GM19463 (cell line): ENCODE results near the gene SMIM38.
"Not testable (repeated sequence)": the region's sequence is repeated elsewhere in the genome, so short reads cannot be mapped to it uniquely, and the experiment has no call there.

Experiments
- ATAC-seq: cut with Tn5 transposase; IDR thresholded peaks from one replicate; pipeline ENCODE4 v1.9.1; 2021; ENCODE audit warnings: mild to moderate bottlenecking, moderate library complexity; ENCODE audit not compliant: unreplicated experiment

SMIM38 gene

DNA sequence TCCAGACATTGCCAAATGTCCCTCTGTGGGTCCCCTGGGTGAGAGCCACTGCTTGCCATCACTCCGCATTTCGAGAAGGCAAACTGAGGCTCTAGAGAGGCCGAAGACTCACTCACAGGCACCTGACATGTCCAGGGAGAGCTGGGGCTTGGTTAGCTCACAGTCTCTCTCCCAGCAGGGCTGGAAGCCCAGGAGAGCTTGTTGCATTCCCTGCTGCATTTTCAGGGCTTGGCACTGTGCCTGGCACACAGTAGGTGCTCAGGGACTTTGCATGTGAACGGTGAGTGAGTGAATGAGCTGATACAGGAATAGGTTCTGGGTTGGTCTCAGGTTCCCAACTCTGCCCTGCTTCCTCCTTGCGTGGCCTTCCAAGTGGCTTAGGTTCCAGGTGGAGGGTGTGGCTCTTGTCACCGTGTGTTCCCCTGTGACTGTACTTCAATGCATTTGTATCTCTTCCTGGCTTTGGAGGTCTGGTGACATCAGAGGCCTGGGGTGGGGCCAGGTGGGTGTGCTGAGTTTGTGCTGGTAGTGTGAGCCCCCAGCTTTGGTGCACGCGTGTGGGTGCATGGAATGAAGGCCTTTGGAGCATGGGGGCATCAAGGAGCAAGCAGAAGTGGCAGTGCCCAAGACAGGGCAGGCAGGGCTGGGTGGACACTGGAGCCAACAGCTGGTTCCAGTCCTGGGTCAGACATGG is 18.4 kb upstream of the SMIM38 start:
- ATAC-seq: no peak

- no peak for ATAC-seq
Measured at GRCh38 chr11:69138265-69138664, 17.5 kb upstream of the SMIM38 start.

DNA sequence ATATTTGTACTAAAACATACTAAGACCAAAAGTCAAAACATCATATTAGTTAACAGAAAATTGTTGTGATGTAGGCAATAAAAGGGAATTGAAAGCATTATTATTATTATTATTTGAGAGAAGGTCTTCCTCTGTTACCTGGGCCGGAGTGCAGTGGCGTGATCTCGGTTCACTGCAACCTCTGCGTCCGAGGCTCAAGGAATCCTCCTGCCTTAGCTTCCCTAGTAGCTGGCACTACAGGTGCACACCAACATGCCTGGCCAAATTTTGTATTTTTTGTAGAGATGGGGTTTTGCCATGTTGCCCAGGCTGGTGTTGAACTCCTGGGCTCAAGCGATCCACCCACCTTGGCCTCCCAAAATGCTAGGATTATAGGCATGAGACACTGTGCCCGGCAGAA is 15.6 kb upstream of the SMIM38 start:
- ATAC-seq: not testable (repeated sequence)

DNA sequence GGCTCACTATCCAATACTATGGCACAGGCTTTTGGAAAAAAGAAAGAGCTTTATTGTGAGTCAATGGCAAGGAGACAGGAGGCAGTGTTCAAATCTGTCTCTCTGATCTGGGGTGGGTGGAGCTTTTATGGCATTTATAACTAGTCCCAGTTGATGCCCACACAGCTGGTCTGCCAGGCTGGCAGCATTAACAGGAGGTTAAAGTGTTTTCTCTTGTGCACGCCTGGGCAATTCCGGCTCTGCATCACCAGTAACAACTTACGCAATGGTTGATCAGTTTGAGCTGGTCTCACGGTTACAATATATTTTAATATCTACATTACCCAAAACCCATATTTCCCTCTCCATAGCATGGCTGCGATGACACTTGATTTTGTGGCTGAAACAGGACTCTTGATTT is 15.1 kb upstream of the SMIM38 start:
- ATAC-seq: no peak

DNA sequence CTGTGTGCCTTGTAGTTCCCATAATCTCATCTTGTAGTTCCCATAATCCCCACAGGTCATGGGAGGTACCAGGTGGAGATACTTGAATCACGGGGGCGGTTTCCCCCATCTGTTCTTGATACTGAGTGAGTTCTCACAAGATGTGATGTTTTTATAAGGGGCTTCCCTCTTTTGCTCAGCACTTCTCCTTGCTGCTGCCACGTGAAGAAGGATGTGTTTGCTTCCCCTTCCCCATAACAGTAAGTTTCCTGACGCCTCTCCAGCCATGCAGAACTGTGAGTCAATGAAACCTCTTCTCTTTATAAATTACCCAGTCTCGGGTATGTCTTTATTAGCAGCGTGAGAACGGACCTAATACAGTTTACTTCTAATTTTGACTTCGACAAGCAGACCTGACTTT is 14.0 kb upstream of the SMIM38 start:
- ATAC-seq: no peak

DNA sequence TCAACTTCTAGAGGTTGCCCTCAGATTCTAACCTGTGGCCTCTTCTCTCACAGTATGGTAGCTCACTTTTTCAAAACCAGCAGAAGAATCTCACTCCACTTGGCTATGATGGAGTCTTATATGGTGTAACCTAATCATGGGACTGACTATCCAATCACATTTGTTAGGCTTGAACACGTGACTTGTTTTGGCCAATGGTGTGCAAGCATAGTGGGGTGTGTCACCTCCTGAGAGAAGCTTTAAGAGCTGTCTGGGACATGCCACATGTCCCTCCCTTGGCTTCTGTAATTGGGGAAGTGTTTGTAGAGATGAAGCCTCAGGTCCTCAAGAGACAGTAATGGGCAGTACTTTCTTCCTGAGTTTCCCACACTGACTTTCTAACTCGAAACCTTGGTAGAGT is 12.8 kb upstream of the SMIM38 start:
- ATAC-seq: no peak

- ATAC-seq: no peak
Measured at GRCh38 chr11:69144316-69145049, 11.3 kb upstream of the SMIM38 start.

- ATAC-seq: no peak
Measured at GRCh38 chr11:69145050-69145380, 10.7 kb upstream of the SMIM38 start.

DNA sequence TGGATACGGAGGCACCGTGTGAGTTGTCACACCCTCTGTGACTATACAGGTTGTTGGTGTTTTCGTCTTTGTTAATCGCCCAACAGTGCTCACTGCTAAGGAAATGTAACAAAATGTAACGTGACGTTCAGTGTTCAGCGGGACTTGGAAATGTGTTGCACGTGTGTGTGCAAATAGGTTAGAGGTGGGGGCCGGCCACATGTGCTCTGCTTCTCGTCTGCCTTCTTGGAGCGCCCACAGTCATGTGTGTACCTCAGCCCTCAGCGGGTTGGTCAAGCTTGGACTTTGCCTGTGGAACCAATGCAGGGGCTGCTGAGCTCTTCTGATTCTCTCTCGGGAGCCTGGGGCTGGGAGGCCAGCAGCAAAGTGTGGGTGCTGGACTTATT is 7.4 kb upstream of the SMIM38 start:
- ATAC-seq: no peak

- no peak for ATAC-seq
Measured at GRCh38 chr11:69148806-69149205, 6.9 kb upstream of the SMIM38 start.

GRCh38 chr11:69149338-69150045 is 6.2 kb upstream of the SMIM38 start:
- ATAC-seq: not testable (repeated sequence)

DNA sequence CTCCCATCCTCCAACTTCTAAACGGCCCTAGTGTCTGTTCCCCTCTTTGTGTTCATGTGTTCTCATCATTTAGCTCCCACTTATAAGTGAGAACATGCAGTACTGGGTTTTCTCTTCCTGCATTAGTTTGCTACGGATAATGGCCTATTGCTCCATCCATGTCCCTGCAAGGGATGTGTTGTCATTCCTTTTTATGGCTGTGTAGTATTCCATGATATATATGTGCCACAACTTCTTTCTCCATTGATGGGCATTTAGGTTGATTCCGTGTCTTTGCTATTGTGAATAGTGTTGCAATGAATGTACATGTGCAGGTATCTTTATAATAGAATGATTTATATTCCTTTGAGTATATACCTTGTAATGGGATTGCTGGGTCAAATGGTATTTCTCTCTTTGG is 5.6 kb upstream of the SMIM38 start:
- ATAC-seq: no peak

GRCh38 chr11:69151836-69152235 is 3.9 kb upstream of the SMIM38 start:
- ATAC-seq: no peak

DNA sequence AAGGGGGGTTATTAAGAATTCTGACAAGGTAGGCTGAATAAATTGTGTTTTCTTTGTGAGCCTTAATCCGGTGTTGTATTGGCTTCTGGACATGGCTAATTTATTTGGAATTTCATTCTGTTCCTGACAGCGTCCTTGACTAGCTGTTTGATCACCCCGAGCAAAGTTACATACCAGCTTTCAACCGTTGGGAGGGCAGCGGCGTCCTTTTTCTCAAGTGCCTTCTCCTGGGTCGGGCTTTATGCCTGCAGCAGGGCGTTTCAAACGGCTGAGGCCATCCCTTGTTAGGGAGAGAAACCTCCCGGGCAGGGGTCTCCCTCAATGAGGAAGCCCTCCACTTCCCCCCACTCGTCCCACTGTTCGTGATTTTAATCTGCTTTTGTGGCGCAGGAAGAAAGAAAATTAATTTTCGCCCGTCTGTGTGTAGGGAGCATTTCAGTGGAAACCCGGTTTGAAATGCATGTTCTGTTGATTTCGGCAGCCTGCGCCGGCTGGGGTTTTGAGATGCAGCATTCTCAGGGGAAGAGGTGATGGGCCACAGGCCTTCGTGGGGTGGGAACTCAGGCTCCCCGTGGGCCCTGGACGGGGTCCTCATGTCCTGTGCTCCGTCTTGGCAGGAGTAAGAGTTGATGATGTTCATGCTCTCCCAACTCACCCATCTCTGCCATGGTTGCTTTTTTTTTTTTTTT is 2.9 kb upstream of the SMIM38 start:
- no peak for ATAC-seq

- no peak for ATAC-seq
Measured at GRCh38 chr11:69153661-69154060, 2.1 kb upstream of the SMIM38 start.

DNA sequence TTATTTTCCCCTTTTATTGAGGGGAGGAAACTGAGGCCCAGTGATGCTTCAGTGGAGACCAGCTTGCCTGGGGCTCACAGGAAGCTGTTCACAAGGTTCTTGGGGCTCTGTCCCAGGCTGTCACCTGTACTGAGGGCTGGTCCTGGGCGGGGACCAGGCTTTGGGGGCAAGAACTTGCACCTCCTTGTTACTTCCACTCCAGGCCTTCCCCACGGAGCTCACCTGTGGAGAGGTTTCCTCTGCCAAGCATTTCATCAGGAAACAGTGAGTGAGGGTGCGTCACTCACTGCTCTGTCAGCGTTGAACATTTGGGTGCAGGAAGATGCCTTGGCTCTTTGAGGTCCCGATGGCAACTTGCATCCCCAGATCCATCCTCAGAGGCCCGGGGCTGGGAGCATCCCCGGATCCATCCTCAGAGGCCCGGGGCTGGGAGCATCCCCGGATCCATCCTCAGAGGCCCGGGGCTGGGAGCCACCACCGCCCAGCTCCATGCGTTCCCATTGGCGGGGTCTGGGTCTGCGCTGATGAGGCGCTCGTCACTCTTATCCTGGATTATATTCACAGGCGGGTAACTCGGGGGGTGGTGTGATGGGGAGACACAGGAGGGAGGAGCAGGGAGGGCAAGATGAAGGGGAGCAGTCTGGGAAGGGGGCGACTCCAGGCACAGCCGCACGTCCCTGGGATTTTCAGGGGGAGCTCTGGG is 1.4 kb upstream of the SMIM38 start:
- no peak for ATAC-seq

- ATAC-seq: no peak
Measured at GRCh38 chr11:69154938-69155301, 815 bp upstream of the SMIM38 start.

DNA sequence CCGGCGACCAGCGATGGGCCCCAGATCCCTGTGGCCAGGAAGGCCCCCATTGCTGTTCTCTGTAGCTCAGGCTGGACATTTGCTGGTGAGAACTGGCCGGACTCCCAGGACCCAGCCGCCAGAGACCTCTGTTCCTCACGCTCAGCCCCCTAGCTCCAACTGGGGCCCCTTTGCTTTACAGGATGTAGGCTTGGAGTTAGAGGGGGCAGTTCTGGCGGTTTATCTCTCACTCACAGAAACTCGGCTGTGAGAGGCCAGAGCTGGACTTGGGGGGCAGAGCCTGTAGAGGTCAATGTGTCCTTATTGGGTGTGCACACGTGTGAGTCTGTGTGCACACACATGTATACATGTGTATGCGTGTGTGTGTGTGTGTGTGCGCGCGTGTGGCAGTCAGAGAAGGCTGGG is 502 bp downstream of the SMIM38 start:
- ATAC-seq: no peak

- no peak for ATAC-seq
Measured at GRCh38 chr11:69156673-69157155, 979 bp downstream of the SMIM38 start.

GRCh38 chr11:69157156-69157821 is 1.6 kb downstream of the SMIM38 start:
- no peak for ATAC-seq
